GM23248 (cell line): ENCODE data around the gene NCBP3. TPM values are rescaled to one million over a fixed set of nuclear protein-coding genes. Genes with fewer than 3 reads are reported as not detected.
A peak's percentile ranks its signal among the peaks of the same experiment; 100 is the strongest.
"Not testable (repeated sequence)": the region's sequence is repeated elsewhere in the genome, so short reads cannot be mapped to it uniquely, and the experiment has no call there.

ENCODE experiments used
- DNase-seq: peaks from one replicate; pipeline ENCODE4 v3.0.0-alpha.2; 2015
- H2AFZ ChIP-seq: fragments of 200-600 bp; sonication (generic); 2 replicates; pipeline ENCODE4 v1.6.1; 2016; ENCODE audit warnings: antibody characterized with exemption
- H3F3A ChIP-seq: fragments of 200-600 bp; sonication (generic); 2 replicates; pipeline ENCODE4 v1.6.1; 2016; ENCODE audit warnings: mild to moderate bottlenecking, antibody characterized with exemption, mixed run types; ENCODE audit not compliant: insufficient read depth
- H3K27ac ChIP-seq: fragments of 200-600 bp; sonication (generic); 2 replicates; pipeline ENCODE4 v1.5.1; 2016; ENCODE audit warnings: mild to moderate bottlenecking
- H3K27me3 ChIP-seq: fragments of 200-600 bp; sonication (generic); replicated peaks from 2 replicates; pipeline ENCODE4 v1.6.1; 2016; ENCODE audit warnings: mild to moderate bottlenecking; ENCODE audit not compliant: insufficient read depth
- H3K36me3 ChIP-seq: fragments of 200-600 bp; sonication (generic); 2 replicates; pipeline ENCODE4 v1.6.1; 2016; ENCODE audit warnings: low read depth, mild to moderate bottlenecking
- H3K4me1 ChIP-seq: fragments of 200-600 bp; sonication (generic); 2 replicates; pipeline ENCODE4 v1.6.1; 2016; ENCODE audit warnings: mild to moderate bottlenecking; ENCODE audit not compliant: insufficient read depth
- H3K4me2 ChIP-seq: fragments of 200-600 bp; sonication (generic); one replicate; pipeline ENCODE4 v1.6.1; 2016; ENCODE audit warnings: mild to moderate bottlenecking; ENCODE audit not compliant: unreplicated experiment
- H3K4me3 ChIP-seq: fragments of 200-600 bp; sonication (generic); 2 replicates; pipeline ENCODE4 v1.5.1; 2016; ENCODE audit warnings: mild to moderate bottlenecking
- H3K79me2 ChIP-seq: fragments of 200-600 bp; sonication (generic); 2 replicates; pipeline ENCODE4 v1.6.1; 2016; ENCODE audit warnings: mild to moderate bottlenecking; ENCODE audit not compliant: insufficient read depth
- H3K9ac ChIP-seq: fragments of 200-600 bp; sonication (generic); 2 replicates; pipeline ENCODE4 v1.6.1; 2016; ENCODE audit warnings: mild to moderate bottlenecking
- H3K9me2 ChIP-seq: fragments of 200-600 bp; sonication (generic); 2 replicates; pipeline ENCODE4 v1.6.1; 2016; ENCODE audit warnings: mixed run types, mild to moderate bottlenecking, moderate library complexity; ENCODE audit not compliant: insufficient read depth
- H3K9me3 ChIP-seq: fragments of 200-600 bp; sonication (generic); one replicate; pipeline ENCODE4 v1.6.1; 2017; ENCODE audit warnings: low read depth
- H4K20me1 ChIP-seq: fragments of 200-600 bp; sonication (generic); 2 replicates; pipeline ENCODE4 v1.6.0; 2016; ENCODE audit not compliant: insufficient read depth
- EZH2 ChIP-seq: fragments of 200-600 bp; sonication (generic); IDR thresholded peaks from 2 replicates; pipeline ENCODE4 v1.6.1; 2018; ENCODE audit warnings: antibody characterized with exemption, mild to moderate bottlenecking; ENCODE audit not compliant: insufficient read depth, poor library complexity, severe bottlenecking
- EZH2phosphoT487 ChIP-seq: fragments of 200-600 bp; sonication (generic); IDR thresholded peaks from 2 replicates; pipeline ENCODE4 v1.6.1; 2018; ENCODE audit warnings: antibody characterized with exemption, moderate library complexity, mild to moderate bottlenecking, low read depth; ENCODE audit not compliant: insufficient read depth
- WGBS, 2 experiments: methylation state at CpG; one replicate each; pipeline ENCODE4 v1.1.6; 2015 to 2017; ENCODE audit warnings: low lambda C conversion rate in 2 of 2, low coverage in 1 of 2; ENCODE audit errors: missing lambda C conversion rate in 2 of 2; 5-methylcytosine and 5-hydroxymethylcytosine counted together
- in situ Hi-C: fragments of 300-500 bp; cut with MboI; formaldehyde crosslinking; loops from 2 replicates; pipeline ENCODE4 v1.15.0; 2020
- polyA plus RNA-seq: library from polyadenylated mRNA; unstranded; fragments of >200 nt; fragmentation: Nextera tagmentation; extraction: Ambion mirVana; gene quantifications from 2 replicates; pipeline ENCODE4 v1.2.1, GENCODE V29; 2016
- total RNA-seq: library from RNA; depleted of rRNA; stranded (reverse); fragments of >200 nt; shearing (Covaris generic); gene quantifications from 2 replicates; pipeline ENCODE4 v1.2.3, GENCODE V29; 2014

Gene NCBP3
- total and polyA plus RNA-seq, 2 experiments from 2014 or later: 16.6 to 20.1 TPM

DNA sequence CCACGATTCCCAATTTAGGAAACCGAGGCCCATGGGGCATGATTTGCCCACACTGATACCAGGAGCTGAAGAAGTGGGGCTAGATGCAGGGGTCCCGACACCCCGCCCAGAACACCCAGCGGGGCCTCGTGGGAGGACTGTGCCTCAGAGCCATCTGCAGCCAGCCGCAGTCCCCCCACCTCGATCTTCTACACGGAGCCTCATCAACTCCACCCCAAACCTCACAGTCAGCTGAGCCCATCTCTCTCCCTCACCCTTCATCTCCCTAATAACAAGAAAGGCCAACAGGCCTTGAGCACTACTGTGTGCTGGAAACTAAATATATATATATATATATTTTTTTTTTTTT, 49.2 kb downstream of the NCBP3 start:
- 86 to 89% methylated on average over 9 of the region's 9 CpGs for WGBS, 2 experiments
- Histone ChIP-seq H3K79me2 (no peaks in the 10 kb centered on the region), H3K9me2 (no peaks in the 10 kb centered on the region), H3F3A (peaks cover 13% of the 10 kb centered on the region), H3K9me3 (no peaks in the 10 kb centered on the region), H3K4me2 (no peak overlapping the region), H4K20me1 (no peaks in the 10 kb centered on the region), H3K4me1 (peaks cover 9% of the 10 kb centered on the region), H3K4me3 (no peak overlapping the region), H2AFZ (no peak overlapping the region), H3K27me3 (no peaks in the 10 kb centered on the region), H3K36me3 (no peaks in the 10 kb centered on the region), H3K9ac (no peak overlapping the region), H3K27ac (no peak overlapping the region)
- DNase-seq: no peak
- TF ChIP-seq EZH2phosphoT487: no peak
- no peak for TF ChIP-seq EZH2
- in situ Hi-C loops: no loop called here

DNA sequence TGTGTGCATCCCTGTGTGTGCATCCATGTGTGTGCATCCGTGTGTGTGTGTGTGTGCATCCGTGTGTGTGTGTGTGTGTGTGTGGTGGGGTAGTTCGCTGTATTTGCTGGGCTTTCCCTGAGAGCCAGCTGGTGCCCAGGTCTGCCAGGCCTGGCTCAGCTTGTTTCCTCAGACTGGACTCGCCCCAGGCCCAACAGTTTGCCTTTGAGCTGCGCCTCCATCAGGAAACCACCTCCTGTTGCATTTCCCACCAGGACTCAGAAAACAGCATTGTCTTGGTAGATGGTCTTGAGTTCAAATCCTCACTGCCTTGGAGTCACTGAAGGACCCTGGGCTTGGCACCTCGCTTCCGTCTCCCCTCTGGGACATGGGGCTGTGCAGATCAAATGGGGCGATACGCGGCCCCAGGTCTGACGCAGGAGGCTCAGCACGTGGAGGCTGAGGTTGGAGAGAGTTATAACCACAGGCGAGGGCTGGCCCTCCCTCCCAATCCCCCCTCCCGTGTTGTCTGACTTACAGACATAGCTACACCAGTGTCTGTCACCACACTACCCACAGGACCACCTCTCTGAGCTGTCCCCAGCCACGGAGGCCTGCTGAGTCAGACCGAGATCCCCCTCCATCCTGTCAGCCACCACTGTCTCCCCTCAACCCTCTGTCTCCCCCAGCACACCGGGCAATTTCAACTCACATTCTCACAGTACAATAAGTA, 49.8 kb downstream of the NCBP3 start:
- H3K79me2 ChIP-seq: no peaks in the 10 kb centered on the region
- H3K27ac ChIP-seq: no peak overlapping the region
- no peaks in the 10 kb centered on the region for H3K27me3 ChIP-seq
- H3K4me3 ChIP-seq: no peak overlapping the region
- no peak for DNase-seq
- peaks cover 14% of the 10 kb centered on the region for H3F3A ChIP-seq
- 85 to 91% methylated on average over 11 to 17 of the region's 17 CpGs for WGBS, 2 experiments
- no peak overlapping the region for H3K4me2 ChIP-seq
- no peak for TF ChIP-seq EZH2
- no peak for TF ChIP-seq EZH2phosphoT487
- H3K9me2 ChIP-seq: no peaks in the 10 kb centered on the region
- H3K9me3 ChIP-seq: no peaks in the 10 kb centered on the region
- no peaks in the 10 kb centered on the region for H3K36me3 ChIP-seq
- H2AFZ ChIP-seq: no peak overlapping the region
- H4K20me1 ChIP-seq: no peaks in the 10 kb centered on the region
- H3K4me1 ChIP-seq: peaks cover 10% of the 10 kb centered on the region
- no peak overlapping the region for H3K9ac ChIP-seq
- in situ Hi-C loops: no loop called here

DNA sequence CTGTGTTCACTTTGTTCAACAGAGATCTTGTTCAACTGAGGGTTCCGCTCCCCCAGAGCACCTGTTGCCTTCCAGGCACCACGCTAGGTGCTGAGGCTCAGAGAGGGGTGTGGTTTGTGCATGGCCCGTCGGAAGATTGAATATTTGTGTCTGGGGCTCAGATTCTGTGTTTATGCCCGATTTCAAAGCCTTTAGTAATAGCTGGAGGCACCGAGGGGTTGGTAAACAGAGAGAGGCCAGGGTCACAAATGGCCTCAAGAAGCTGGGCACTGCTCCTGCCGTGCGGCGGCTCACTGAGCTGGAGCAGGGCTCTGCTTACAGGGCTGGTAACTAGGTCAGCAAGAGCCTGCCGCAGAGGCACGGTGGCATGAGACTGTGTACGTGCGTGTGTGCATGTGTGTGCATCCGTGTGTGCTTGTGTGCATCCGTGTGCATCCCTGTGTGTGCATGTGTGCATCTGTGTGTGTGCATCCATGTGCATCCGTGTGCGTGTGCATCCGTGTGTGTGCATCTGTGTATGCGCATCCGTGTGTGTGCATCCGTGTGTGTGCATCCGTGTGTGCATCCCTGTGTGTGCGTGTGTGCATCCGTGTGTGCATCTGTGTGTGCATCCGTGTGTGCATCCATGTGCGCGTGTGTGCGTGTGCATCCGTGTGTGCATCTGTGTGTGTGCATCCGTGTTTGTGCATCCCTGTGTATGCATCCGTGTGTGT, 50.5 kb downstream of the NCBP3 start:
- Histone ChIP-seq H2AFZ (no peak overlapping the region), H3K4me3 (no peak overlapping the region), H3K27me3 (no peaks in the 10 kb centered on the region), H3F3A (peaks cover 21% of the 10 kb centered on the region), H3K27ac (no peak overlapping the region), H3K4me2 (no peak overlapping the region), H3K4me1 (peaks cover 12% of the 10 kb centered on the region), H3K36me3 (no peaks in the 10 kb centered on the region), H4K20me1 (no peaks in the 10 kb centered on the region), H3K79me2 (no peaks in the 10 kb centered on the region), H3K9me3 (no peaks in the 10 kb centered on the region), H3K9ac (no peak overlapping the region), H3K9me2 (no peaks in the 10 kb centered on the region)
- WGBS, 2 experiments: 86 to 90% methylated on average over 24 to 31 of the region's 31 CpGs
- in situ Hi-C loops: no loop called here
- no peak for TF ChIP-seq EZH2
- TF ChIP-seq EZH2phosphoT487: no peak
- no peak for DNase-seq

DNA sequence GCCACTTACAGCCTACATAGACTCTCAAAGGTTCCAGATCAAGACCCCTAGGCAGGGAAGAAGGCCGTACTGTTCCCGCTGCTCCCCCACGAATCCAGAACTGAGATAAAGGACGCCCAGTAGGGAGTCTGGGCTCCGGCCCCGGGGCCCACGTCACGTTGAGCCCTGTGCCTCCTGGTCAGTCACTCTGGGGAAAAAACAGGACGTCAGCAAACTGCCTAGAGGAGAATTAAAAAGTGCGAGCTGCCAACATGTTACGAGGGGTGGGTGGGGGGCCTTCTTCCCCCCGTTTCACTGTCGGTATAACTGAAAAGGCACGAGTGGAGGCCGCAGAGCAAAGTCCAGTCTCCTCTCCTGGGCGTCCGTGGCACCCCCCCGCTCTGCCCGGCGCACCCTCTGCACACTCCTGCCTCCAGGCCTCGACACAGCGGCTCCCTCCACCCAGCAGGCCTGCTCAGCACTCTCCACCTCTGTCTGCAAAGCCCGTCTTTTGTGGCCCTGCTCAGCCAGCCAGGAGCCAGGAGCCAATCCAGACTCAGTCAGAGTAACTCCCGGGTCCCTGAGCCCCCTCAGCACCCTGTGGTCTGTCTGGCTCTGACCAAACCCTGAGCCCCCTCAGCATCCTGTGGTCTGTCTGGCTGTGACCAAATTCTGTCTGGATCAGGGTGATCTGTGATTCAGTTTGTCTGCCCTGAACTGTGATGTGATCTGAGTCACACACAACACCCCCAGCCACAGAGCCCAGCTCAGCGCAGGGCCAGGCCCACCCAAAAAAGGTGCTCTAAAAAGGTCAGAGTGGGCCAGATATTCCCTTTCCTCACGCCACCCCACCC, 51.3 kb downstream of the NCBP3 start:
- Histone ChIP-seq H3K36me3 (no peaks in the 10 kb centered on the region), H2AFZ (no peak overlapping the region), H3K9ac (no peak overlapping the region), H3K79me2 (no peaks in the 10 kb centered on the region), H3K4me3 (no peak overlapping the region), H3K4me1 (peaks cover 12% of the 10 kb centered on the region), H3K27ac (no peak overlapping the region), H3K9me2 (no peaks in the 10 kb centered on the region), H3K27me3 (no peaks in the 10 kb centered on the region), H3K9me3 (no peaks in the 10 kb centered on the region), H3F3A (peaks cover 21% of the 10 kb centered on the region), H3K4me2 (no peak overlapping the region), H4K20me1 (no peaks in the 10 kb centered on the region)
- 62 to 70% methylated on average over 20 to 26 of the region's 26 CpGs for WGBS, 2 experiments
- peak; percentile 63 for DNase-seq
- in situ Hi-C loops: no loop called here
- TF ChIP-seq EZH2phosphoT487 (no peak), EZH2 (no peak)

DNA sequence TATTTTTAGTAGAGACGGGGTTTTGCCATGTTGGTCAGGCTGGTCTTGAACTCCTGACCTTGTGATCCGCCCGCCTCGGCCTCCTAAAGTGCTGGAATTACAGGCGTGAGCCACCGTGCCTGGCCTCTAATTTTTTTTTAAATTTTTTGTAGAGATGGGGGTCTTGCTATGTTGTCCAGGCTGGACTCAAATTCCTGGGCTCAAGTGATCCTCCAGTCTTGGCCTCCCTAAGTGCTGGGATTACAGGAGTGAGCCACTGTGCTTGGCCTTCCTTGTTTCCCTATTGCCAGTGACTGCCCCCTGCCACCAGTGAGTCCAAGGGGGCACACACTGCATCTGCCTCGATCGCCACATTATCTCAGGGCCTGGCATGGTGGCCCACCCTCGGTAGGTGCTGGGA, 51.9 kb downstream of the NCBP3 start:
- H3K9ac ChIP-seq, H3K27me3 ChIP-seq, H3K4me2 ChIP-seq, H3K27ac ChIP-seq, H3K9me2 ChIP-seq, H4K20me1 ChIP-seq, H3K36me3 ChIP-seq, H3K9me3 ChIP-seq, in situ Hi-C loops, H3K4me3 ChIP-seq, H2AFZ ChIP-seq, DNase-seq, H3K79me2 ChIP-seq: not testable (repeated sequence)
- H3F3A ChIP-seq: peaks cover 21% of the 10 kb centered on the region
- WGBS, 2 experiments: 84 to 90% methylated on average over 8 to 9 of the region's 9 CpGs
- peaks cover 12% of the 10 kb centered on the region for H3K4me1 ChIP-seq

DNA sequence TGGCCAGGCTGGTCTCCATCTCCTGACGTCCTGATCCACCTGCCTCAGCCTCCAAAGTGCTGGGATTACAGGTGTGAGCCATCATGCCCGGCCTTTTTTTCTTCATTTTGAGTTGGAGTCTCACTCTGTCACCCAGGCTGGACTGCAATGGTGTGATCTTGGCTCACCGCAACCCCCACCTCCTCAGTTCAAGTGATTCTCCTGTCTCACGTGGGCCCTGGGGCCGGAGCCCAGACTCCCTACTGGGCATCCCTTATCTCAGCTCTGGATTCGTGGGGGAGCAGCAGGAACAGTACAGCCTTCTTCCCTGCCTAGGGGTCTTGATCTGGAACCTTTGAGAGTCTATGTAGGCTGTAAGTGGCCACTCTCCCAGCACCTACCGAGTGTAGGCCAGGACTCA, 52.8 kb downstream of the NCBP3 start:
- H3K27ac ChIP-seq, H3K36me3 ChIP-seq, H3K9me3 ChIP-seq, H3K27me3 ChIP-seq, H3K4me1 ChIP-seq, in situ Hi-C loops, H3K4me3 ChIP-seq, H3K9me2 ChIP-seq, H3K9ac ChIP-seq, H4K20me1 ChIP-seq, DNase-seq, H2AFZ ChIP-seq, H3K79me2 ChIP-seq, H3K4me2 ChIP-seq: not testable (repeated sequence)
- H3F3A ChIP-seq: peaks cover 21% of the 10 kb centered on the region
- 81 to 88% methylated on average over 7 of the region's 7 CpGs for WGBS, 2 experiments
